NT2/D1 (cell line): ENCODE data around the gene CFHR3.
"Not testable (repeated sequence)": the region's sequence is repeated elsewhere in the genome, so short reads cannot be mapped to it uniquely, and the experiment has no call there.

Experiments
- DNase-seq: peaks from one replicate; pipeline ENCODE4 v3.0.0-alpha.2; 2011; ENCODE audit warnings: low read depth, low spot score
- H3K27me3 ChIP-seq: 2 replicates; pipeline ENCODE4 v1.6.0; 2011; ENCODE audit warnings: mild to moderate bottlenecking; ENCODE audit not compliant: insufficient read length, insufficient read depth
- H3K36me3 ChIP-seq: 2 replicates; pipeline ENCODE4 v1.6.1; 2011; ENCODE audit warnings: mild to moderate bottlenecking, low read length, mixed read lengths; ENCODE audit not compliant: insufficient read depth, insufficient read length
- H3K4me1 ChIP-seq: 2 replicates; pipeline ENCODE4 v1.5.1; 2011; ENCODE audit not compliant: insufficient read depth, insufficient read length
- H3K4me3 ChIP-seq: 2 replicates; pipeline ENCODE4 v1.5.1; 2011; ENCODE audit warnings: low read depth; ENCODE audit not compliant: insufficient read length
- H3K9ac ChIP-seq: 2 replicates; pipeline ENCODE4 v1.6.0; 2011; ENCODE audit warnings: low read depth; ENCODE audit not compliant: insufficient read length
- H3K9me3 ChIP-seq: 2 replicates; pipeline ENCODE4 v1.5.1; 2011; ENCODE audit warnings: mild to moderate bottlenecking, low read length; ENCODE audit not compliant: insufficient read depth
- SUZ12 ChIP-seq: IDR thresholded peaks from 2 replicates; pipeline ENCODE4 v1.6.1; 2011; ENCODE audit not compliant: insufficient read length, insufficient read depth; ENCODE audit errors: extremely low read depth
- YY1 ChIP-seq: IDR thresholded peaks from 2 replicates; pipeline ENCODE4 v1.6.1; 2011; ENCODE audit not compliant: insufficient read length, insufficient read depth
- ZNF274 ChIP-seq: IDR thresholded peaks from 2 replicates; pipeline ENCODE4 v1.6.1; 2011; ENCODE audit warnings: mild to moderate bottlenecking, low read depth, low read length

The CFHR3 gene

GRCh38 chr1:196774603-196775002 lies at the start of gene CFHR3:
CFHR3 (plus strand) TSS chr1:196774840; CDS start chr1:196774887, 47 bp downstream.
- no peak for DNase-seq
- Histone ChIP-seq H3K4me1 (no peaks in the 10 kb centered on the region), H3K9me3 (no peaks in the 10 kb centered on the region), H3K27me3 (no peaks in the 10 kb centered on the region), H3K9ac (no peak within 1 kb of the TSS), H3K4me3 (no peak within 1 kb of the TSS), H3K36me3 (no peaks in the 10 kb centered on the region)
- TF ChIP-seq SUZ12 (no peak), ZNF274 (no peak), YY1 (no peak)

GRCh38 chr1:196732526-196732925 lies 42.1 kb upstream of the CFHR3 start:
- no peak overlapping the region for H3K4me3 ChIP-seq
- TF ChIP-seq YY1 (no peak), ZNF274 (no peak)
- no peaks in the 10 kb centered on the region for H3K27me3 ChIP-seq
- H3K9ac ChIP-seq: no peak overlapping the region
- peak; percentile 22 for DNase-seq
- H3K36me3 ChIP-seq: no peaks in the 10 kb centered on the region
- H3K9me3 ChIP-seq: peaks cover 3% of the 10 kb centered on the region; the same call in 1 of the 2 replicates
- no peaks in the 10 kb centered on the region for H3K4me1 ChIP-seq

- no peaks in the 10 kb centered on the region for H3K4me1 ChIP-seq
- H3K4me3 ChIP-seq: no peak overlapping the region
- peaks cover 11% of the 10 kb centered on the region for H3K9me3 ChIP-seq
- DNase-seq: no peak
- no peaks in the 10 kb centered on the region for H3K36me3 ChIP-seq
- no peak for TF ChIP-seq YY1
- no peak for TF ChIP-seq SUZ12
- no peak for TF ChIP-seq ZNF274
- H3K27me3 ChIP-seq: no peaks in the 10 kb centered on the region
- H3K9ac ChIP-seq: no peak overlapping the region
These were observed 41.3 kb upstream of the CFHR3 start for GRCh38 chr1:196733091-196733970.

GRCh38 chr1:196734006-196734405 lies 40.6 kb upstream of the CFHR3 start:
- H3K9me3 ChIP-seq: peaks cover 17% of the 10 kb centered on the region
- no peak overlapping the region for H3K4me3 ChIP-seq
- no peaks in the 10 kb centered on the region for H3K4me1 ChIP-seq
- TF ChIP-seq SUZ12 (no peak), YY1 (no peak), ZNF274 (no peak)
- no peaks in the 10 kb centered on the region for H3K36me3 ChIP-seq
- DNase-seq: no peak
- H3K27me3 ChIP-seq: no peaks in the 10 kb centered on the region
- H3K9ac ChIP-seq: no peak overlapping the region

DNA sequence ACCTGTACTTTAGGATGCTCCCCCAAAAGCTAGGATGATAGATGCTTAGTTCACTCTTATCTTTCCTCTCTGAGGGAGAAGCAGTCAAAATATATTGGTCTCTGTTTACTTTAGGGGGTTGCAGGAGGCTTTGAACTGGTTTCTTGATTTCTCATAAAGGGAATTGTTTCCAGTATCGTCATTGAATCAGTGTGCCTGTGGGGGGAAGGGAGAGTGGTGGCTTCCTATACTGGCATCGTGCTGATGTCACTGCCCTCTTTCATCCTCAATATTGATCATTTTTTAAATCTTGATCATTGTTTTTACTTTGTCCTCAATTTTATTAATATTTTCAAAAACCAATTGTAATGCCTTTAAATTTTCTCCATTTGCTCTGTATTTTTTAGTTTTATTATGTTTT lies 40.2 kb upstream of the CFHR3 start:
- DNase-seq: no peak
- Histone ChIP-seq H3K4me1 (no peaks in the 10 kb centered on the region), H3K9ac (no peak overlapping the region), H3K9me3 (peaks cover 22% of the 10 kb centered on the region), H3K27me3 (no peaks in the 10 kb centered on the region), H3K36me3 (no peaks in the 10 kb centered on the region), H3K4me3 (no peak overlapping the region)
- no peak for TF ChIP-seq ZNF274
- TF ChIP-seq SUZ12: no peak
- no peak for TF ChIP-seq YY1

GRCh38 chr1:196738730-196739129 lies 35.9 kb upstream of the CFHR3 start:
- peaks cover 33% of the 10 kb centered on the region for H3K9me3 ChIP-seq
- TF ChIP-seq SUZ12 (no peak), YY1 (no peak), ZNF274 (no peak)
- no peak overlapping the region for H3K9ac ChIP-seq
- no peak overlapping the region for H3K4me3 ChIP-seq
- DNase-seq: no peak
- H3K36me3 ChIP-seq: no peaks in the 10 kb centered on the region
- H3K4me1 ChIP-seq: no peaks in the 10 kb centered on the region
- H3K27me3 ChIP-seq: no peaks in the 10 kb centered on the region

DNA sequence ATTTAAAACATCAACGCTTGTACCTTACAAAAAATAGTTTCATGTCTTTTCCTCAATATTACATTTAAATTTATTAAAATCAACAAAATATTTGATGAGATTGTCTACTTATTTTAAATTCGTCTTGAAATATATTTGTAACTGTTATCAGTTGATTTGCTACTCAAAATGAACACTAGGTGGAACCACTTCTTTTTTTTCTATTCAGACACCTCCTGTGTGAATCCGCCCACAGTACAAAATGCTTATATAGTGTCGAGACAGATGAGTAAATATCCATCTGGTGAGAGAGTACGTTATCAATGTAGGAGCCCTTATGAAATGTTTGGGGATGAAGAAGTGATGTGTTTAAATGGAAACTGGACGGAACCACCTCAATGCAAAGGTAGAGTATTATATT lies 31.4 kb upstream of the CFHR3 start:
- H3K9me3 ChIP-seq: peaks cover 23% of the 10 kb centered on the region
- not testable (repeated sequence) for H3K36me3 ChIP-seq, DNase-seq, H3K4me3 ChIP-seq, H3K27me3 ChIP-seq, H3K4me1 ChIP-seq, H3K9ac ChIP-seq

DNA sequence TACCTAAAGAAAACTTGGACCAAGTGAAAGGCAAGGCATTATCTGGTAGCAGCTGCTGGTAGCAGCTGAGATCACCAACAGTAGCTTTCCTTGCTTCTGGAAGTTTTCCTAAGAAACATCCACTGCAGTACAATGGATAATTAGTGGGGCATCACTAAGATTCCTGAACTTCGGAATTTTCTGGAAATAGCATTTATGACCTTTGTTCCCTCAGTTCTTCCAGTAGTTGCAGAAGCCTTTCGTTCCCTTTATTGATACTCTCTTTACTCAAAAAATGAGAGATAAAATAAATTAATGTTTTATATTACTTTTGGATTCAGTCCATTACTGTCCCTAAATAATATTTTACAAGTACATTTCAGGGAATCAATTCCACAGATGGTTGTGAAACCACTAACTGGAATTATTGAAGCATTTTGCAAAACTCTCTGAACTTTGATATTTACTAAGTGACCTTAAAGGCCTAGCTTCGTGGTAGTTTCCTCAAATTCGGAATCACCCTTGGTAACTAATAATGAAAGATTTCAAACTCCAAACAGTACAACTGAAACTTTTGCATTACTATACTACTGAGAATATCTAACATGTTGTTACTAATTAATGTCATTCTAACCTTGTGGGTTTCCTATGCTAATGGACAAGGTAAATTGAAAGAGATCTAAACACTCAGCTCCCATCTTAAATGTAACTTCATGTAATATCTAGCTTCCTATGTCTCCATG lies 9.5 kb upstream of the CFHR3 start:
- H3K9ac ChIP-seq, H3K4me1 ChIP-seq, H3K4me3 ChIP-seq, H3K9me3 ChIP-seq, DNase-seq, H3K36me3 ChIP-seq, H3K27me3 ChIP-seq: not testable (repeated sequence)

GRCh38 chr1:196769823-196770222 lies 4.8 kb upstream of the CFHR3 start:
- H3K27me3 ChIP-seq, H3K9me3 ChIP-seq, DNase-seq, H3K9ac ChIP-seq, H3K4me3 ChIP-seq, H3K4me1 ChIP-seq, H3K36me3 ChIP-seq: not testable (repeated sequence)
